ENCODE data around the gene PIP5KL1. TPM values are rescaled to one million over a fixed set of nuclear protein-coding genes. Genes with fewer than 3 reads are reported as not detected.

PIP5KL1 gene
- total and polyA plus RNA-seq, 4 donors: 2.7 to 19.1 (median 11.9) TPM

DNA sequence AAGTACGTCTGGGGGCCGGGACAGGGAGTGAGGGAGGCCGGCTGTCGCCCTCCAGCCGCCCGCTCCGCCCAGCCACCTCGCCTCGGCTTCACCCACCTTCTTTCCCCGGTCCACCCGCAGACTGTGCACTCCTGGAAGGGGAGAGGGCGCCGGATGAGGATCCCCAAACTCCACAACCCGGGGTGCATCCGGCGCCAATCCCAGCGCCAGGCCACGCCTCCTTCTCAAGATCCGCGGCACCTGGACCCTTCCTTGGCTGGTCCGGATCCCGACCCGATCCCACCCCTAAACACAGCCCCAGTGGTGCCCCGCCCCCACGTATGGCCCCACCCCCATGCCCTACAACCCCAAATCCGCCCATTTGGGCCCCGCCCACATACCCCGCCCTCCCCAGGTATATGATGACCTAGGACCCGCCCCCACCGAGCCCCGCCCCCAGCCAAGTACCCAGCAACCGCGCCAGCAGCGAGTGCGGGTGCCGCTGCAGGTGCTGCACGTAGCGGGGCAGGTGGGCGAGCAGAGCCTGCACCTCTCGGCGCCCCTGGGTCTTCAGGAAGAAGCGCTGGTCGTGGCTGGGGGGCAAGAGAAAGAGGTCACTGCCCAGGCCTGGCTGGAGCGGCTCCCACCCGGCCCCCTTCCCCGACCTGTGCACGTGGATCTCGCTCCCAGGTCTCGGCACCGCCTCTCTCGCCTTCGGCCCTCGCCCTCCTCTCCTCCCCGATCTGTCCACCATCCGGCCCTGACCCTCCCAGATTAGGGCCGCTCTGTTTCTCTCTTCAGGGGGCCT is 3.2 kb downstream of the PIP5KL1 start:
- Histone ChIP-seq H3K9me3 (ENCODE audit: control insufficient read depth, insufficient read depth, low read length) (no peaks in the 10 kb centered on the region), H3K4me1 (ENCODE audit: control insufficient read depth, insufficient read depth, low read length) (peaks cover 55% of the 10 kb centered on the region), H3K27ac (ENCODE audit: low read depth, low read length) (no peak overlapping the region), H3K4me3 (ENCODE audit: low read depth, low read length) (peak overlapping the region; percentile 12), H3K27me3 (ENCODE audit: control insufficient read depth, insufficient read depth, low read length) (peaks cover 49% of the 10 kb centered on the region), H3K36me3 (ENCODE audit: control insufficient read depth, insufficient read depth, low read length) (peaks cover 10% of the 10 kb centered on the region)
- DNase-seq (ENCODE audit: low read depth in 4 of 6, low spot score in 6 of 6): no peak
- 3% methylated on average over 41 of the region's 56 CpGs for WGBS (ENCODE audit: insufficient coverage)

- Histone ChIP-seq H3K27ac (ENCODE audit: low read depth, low read length) (no peak overlapping the region), H3K27me3 (ENCODE audit: control insufficient read depth, insufficient read depth, low read length) (peaks cover 52% of the 10 kb centered on the region), H3K36me3 (ENCODE audit: control insufficient read depth, insufficient read depth, low read length) (peaks cover 12% of the 10 kb centered on the region), H3K9me3 (ENCODE audit: control insufficient read depth, insufficient read depth, low read length) (no peaks in the 10 kb centered on the region), H3K4me3 (ENCODE audit: low read depth, low read length) (peak overlapping the region; percentile 12), H3K4me1 (ENCODE audit: control insufficient read depth, insufficient read depth, low read length) (peaks cover 56% of the 10 kb centered on the region)
- DNase-seq (ENCODE audit: low read depth in 4 of 6, low spot score in 6 of 6): no peak
- 6% methylated on average over 19 of the region's 19 CpGs for WGBS (ENCODE audit: insufficient coverage)
Measured at GRCh38 chr9:127926906-127927200, 3.7 kb downstream of the PIP5KL1 start.

DNA sequence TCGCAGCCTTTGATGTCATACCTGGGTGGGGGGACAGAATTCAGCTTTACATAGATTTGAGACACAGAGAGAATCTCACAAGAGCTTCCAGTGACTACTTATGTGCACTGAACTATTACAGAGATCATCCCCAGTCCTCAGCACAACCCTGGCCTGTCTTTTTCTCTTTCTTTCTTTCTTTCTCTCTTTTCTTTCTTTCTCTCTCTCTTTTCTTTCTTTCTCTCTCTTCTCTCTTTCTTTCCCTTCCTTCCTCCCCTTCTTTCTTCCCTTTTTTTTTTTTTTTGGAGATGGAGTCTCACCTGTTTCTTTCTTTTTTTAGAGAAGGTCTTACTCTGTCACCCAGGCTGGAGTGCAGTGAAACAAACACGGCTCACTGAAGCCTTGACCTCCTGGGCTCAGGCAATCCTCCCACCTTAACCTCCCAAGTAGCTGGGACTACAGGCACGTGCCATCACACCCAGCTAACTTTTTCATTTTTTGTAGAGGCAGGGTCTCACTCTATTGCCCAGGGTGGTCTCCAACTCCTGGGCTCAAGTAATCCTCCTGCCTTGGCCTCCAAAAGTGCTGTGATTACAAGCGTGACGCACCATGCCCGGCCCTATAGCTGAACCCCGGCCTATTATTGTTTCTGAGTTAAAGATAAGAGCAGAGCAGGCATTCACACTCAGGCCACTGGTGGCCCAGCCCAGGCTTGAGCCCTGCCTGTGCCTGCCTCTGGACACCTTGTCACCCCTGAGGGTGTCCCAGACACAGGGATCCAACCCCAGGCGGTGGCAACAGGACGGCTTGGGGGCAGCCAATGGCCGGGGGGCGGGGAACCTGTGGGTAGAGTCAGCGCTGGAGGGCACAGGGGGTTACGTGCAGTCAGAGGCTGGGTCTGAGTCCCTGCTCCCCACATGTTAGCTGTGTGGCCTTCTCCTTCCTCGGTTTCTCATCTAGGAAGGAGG is 4.3 kb downstream of the PIP5KL1 start:
- WGBS (ENCODE audit: insufficient coverage): 52% methylated on average over 12 of the region's 14 CpGs
- Histone ChIP-seq H3K4me1 (ENCODE audit: control insufficient read depth, insufficient read depth, low read length) (peaks cover 56% of the 10 kb centered on the region), H3K36me3 (ENCODE audit: control insufficient read depth, insufficient read depth, low read length) (peaks cover 15% of the 10 kb centered on the region), H3K27ac (ENCODE audit: low read depth, low read length) (no peak overlapping the region), H3K9me3 (ENCODE audit: control insufficient read depth, insufficient read depth, low read length) (no peaks in the 10 kb centered on the region), H3K4me3 (ENCODE audit: low read depth, low read length) (no peak overlapping the region), H3K27me3 (ENCODE audit: control insufficient read depth, insufficient read depth, low read length) (peaks cover 53% of the 10 kb centered on the region)
- no peak for DNase-seq (ENCODE audit: low read depth in 4 of 6, low spot score in 6 of 6)

DNA sequence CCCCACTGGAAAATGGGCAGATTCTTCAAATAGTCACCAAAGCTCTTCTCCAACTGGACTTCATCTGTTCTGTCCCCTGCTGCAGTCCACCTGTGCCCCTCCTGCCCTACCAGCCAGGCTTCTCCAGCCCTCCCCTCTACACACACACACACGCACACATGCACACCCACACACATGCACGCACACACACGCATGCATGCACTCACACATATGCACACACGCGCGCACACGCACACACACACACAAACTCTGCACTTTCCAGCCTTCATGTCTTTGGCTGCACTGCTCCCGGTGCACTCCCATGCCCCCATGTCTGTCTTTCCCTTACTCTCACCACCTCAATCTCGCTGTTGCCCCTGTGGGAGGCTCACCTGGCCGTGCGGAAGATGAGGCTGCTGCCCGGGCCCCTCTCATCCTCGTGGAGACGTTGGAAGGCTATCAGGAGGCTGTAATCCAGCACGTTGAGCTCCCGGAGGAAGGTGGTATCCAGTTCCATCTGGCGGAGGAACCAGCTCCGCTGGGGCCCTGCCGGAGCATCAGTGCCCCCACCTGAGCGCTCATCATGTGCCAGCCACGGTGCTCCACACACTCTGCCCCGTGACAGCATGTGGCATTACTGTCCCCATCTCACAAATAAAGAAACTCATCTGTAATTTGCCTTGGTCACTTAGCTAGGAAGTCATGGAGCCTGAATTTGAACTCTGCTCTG is 5.7 kb downstream of the PIP5KL1 start:
- 87% methylated on average over 22 of the region's 22 CpGs for WGBS (ENCODE audit: insufficient coverage)
- DNase-seq (ENCODE audit: low read depth in 4 of 6, low spot score in 6 of 6): no peak
- peaks cover 53% of the 10 kb centered on the region for H3K27me3 ChIP-seq (ENCODE audit: control insufficient read depth, insufficient read depth, low read length)

GRCh38 chr9:127923771-127924170 is 6.8 kb downstream of the PIP5KL1 start:
- H3K36me3 ChIP-seq (ENCODE audit: control insufficient read depth, insufficient read depth, low read length): peaks cover 18% of the 10 kb centered on the region
- whole genome bisulfite sequencing (ENCODE audit: insufficient coverage): 81% methylated on average over 8 of the region's 8 CpGs
- peaks cover 43% of the 10 kb centered on the region for H3K27me3 ChIP-seq (ENCODE audit: control insufficient read depth, insufficient read depth, low read length)
- no peaks in the 10 kb centered on the region for H3K9me3 ChIP-seq (ENCODE audit: control insufficient read depth, insufficient read depth, low read length)
- no peak overlapping the region for H3K4me3 ChIP-seq (ENCODE audit: low read depth, low read length)
- peaks cover 39% of the 10 kb centered on the region for H3K4me1 ChIP-seq (ENCODE audit: control insufficient read depth, insufficient read depth, low read length)
- no peak for DNase-seq (ENCODE audit: low read depth in 4 of 6, low spot score in 6 of 6)
- no peak overlapping the region for H3K27ac ChIP-seq (ENCODE audit: low read depth, low read length)

More for the DNA sequence above, 5.7 kb downstream of the PIP5KL1 start:
- Histone ChIP-seq H3K9me3 (ENCODE audit: control insufficient read depth, insufficient read depth, low read length) (no peaks in the 10 kb centered on the region), H3K4me1 (ENCODE audit: control insufficient read depth, insufficient read depth, low read length) (peaks cover 50% of the 10 kb centered on the region), H3K27ac (ENCODE audit: low read depth, low read length) (no peak overlapping the region), H3K36me3 (ENCODE audit: control insufficient read depth, insufficient read depth, low read length) (peaks cover 18% of the 10 kb centered on the region), H3K4me3 (ENCODE audit: low read depth, low read length) (no peak overlapping the region)

- H3K4me1 ChIP-seq (ENCODE audit: control insufficient read depth, insufficient read depth, low read length): peaks cover 36% of the 10 kb centered on the region
- H3K36me3 ChIP-seq (ENCODE audit: control insufficient read depth, insufficient read depth, low read length): peaks cover 18% of the 10 kb centered on the region
- WGBS (ENCODE audit: insufficient coverage): 43% methylated on average over 5 of the region's 6 CpGs
- H3K27me3 ChIP-seq (ENCODE audit: control insufficient read depth, insufficient read depth, low read length): peaks cover 36% of the 10 kb centered on the region
- no peaks in the 10 kb centered on the region for H3K9me3 ChIP-seq (ENCODE audit: control insufficient read depth, insufficient read depth, low read length)
- peak in 1 of 6 donors; percentile 26 for DNase-seq (ENCODE audit: low read depth in 4 of 6, low spot score in 6 of 6)
- no peak overlapping the region for H3K27ac ChIP-seq (ENCODE audit: low read depth, low read length)
- H3K4me3 ChIP-seq (ENCODE audit: low read depth, low read length): no peak overlapping the region
Measured at GRCh38 chr9:127923046-127923445, 7.5 kb downstream of the PIP5KL1 start.

GRCh38 chr9:127921557-127922120 is 8.9 kb downstream of the PIP5KL1 start:
- H3K27ac ChIP-seq (ENCODE audit: low read depth, low read length): no peak overlapping the region
- peaks cover 18% of the 10 kb centered on the region for H3K36me3 ChIP-seq (ENCODE audit: control insufficient read depth, insufficient read depth, low read length)
- peaks cover 34% of the 10 kb centered on the region for H3K4me1 ChIP-seq (ENCODE audit: control insufficient read depth, insufficient read depth, low read length)
- H3K27me3 ChIP-seq (ENCODE audit: control insufficient read depth, insufficient read depth, low read length): peaks cover 23% of the 10 kb centered on the region
- H3K4me3 ChIP-seq (ENCODE audit: low read depth, low read length): no peak overlapping the region
- H3K9me3 ChIP-seq (ENCODE audit: control insufficient read depth, insufficient read depth, low read length): no peaks in the 10 kb centered on the region
- WGBS (ENCODE audit: insufficient coverage): 20% methylated on average over 45 of the region's 45 CpGs
- peak in 2 of 6 donors; percentile 77 to 81 for DNase-seq (ENCODE audit: low read depth in 4 of 6, low spot score in 6 of 6)

GRCh38 chr9:127920794-127921193 is 9.8 kb downstream of the PIP5KL1 start:
- no peak for DNase-seq (ENCODE audit: low read depth in 4 of 6, low spot score in 6 of 6)
- Histone ChIP-seq H3K27me3 (ENCODE audit: control insufficient read depth, insufficient read depth, low read length) (peaks cover 16% of the 10 kb centered on the region), H3K36me3 (ENCODE audit: control insufficient read depth, insufficient read depth, low read length) (peaks cover 18% of the 10 kb centered on the region), H3K4me1 (ENCODE audit: control insufficient read depth, insufficient read depth, low read length) (peaks cover 40% of the 10 kb centered on the region), H3K4me3 (ENCODE audit: low read depth, low read length) (no peak overlapping the region), H3K9me3 (ENCODE audit: control insufficient read depth, insufficient read depth, low read length) (no peaks in the 10 kb centered on the region), H3K27ac (ENCODE audit: low read depth, low read length) (no peak overlapping the region)
- WGBS (ENCODE audit: insufficient coverage): 94% methylated on average over 6 of the region's 7 CpGs

- no peak overlapping the region for H3K27ac ChIP-seq (ENCODE audit: low read depth, low read length)
- H3K4me3 ChIP-seq (ENCODE audit: low read depth, low read length): no peak overlapping the region
- H3K9me3 ChIP-seq (ENCODE audit: control insufficient read depth, insufficient read depth, low read length): no peaks in the 10 kb centered on the region
- peaks cover 13% of the 10 kb centered on the region for H3K36me3 ChIP-seq (ENCODE audit: control insufficient read depth, insufficient read depth, low read length)
- H3K27me3 ChIP-seq (ENCODE audit: control insufficient read depth, insufficient read depth, low read length): peaks cover 6% of the 10 kb centered on the region
- no peak for DNase-seq (ENCODE audit: low read depth in 4 of 6, low spot score in 6 of 6)
- 89% methylated on average over 5 of the region's 8 CpGs for WGBS (ENCODE audit: insufficient coverage)
- peaks cover 44% of the 10 kb centered on the region for H3K4me1 ChIP-seq (ENCODE audit: control insufficient read depth, insufficient read depth, low read length)
Measured at GRCh38 chr9:127919253-127919815, 11.2 kb downstream of the PIP5KL1 start.

All from spinal cord (tissue), 10 donors.